ENCODE data around the gene CCDC85B.

Gene CCDC85B

GRCh38 chr11:65917077-65917433 lies 26.6 kb downstream of the CCDC85B start:
- H3K4me3 ChIP-seq (ENCODE audit: low read depth, low read length): no peak overlapping the region
- no peak for DNase-seq (ENCODE audit: low read depth)
- TF ChIP-seq, protein P1, sequence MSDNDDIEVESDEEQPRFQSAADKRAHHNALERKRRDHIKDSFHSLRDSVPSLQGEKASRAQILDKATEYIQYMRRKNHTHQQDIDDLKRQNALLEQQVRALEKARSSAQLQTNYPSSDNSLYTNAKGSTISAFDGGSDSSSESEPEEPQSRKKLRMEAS (IDR thresholded peaks at IDR 0.05; ENCODE audit: low read depth, low read length): no peak
- TF ChIP-seq MYC (IDR thresholded peaks at IDR 0.05; ENCODE audit: low read depth, low read length): no peak
- TF ChIP-seq, protein P2, sequence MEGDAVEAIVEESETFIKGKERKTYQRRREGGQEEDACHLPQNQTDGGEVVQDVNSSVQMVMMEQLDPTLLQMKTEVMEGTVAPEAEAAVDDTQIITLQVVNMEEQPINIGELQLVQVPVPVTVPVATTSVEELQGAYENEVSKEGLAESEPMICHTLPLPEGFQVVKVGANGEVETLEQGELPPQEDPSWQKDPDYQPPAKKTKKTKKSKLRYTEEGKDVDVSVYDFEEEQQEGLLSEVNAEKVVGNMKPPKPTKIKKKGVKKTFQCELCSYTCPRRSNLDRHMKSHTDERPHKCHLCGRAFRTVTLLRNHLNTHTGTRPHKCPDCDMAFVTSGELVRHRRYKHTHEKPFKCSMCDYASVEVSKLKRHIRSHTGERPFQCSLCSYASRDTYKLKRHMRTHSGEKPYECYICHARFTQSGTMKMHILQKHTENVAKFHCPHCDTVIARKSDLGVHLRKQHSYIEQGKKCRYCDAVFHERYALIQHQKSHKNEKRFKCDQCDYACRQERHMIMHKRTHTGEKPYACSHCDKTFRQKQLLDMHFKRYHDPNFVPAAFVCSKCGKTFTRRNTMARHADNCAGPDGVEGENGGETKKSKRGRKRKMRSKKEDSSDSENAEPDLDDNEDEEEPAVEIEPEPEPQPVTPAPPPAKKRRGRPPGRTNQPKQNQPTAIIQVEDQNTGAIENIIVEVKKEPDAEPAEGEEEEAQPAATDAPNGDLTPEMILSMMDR (IDR thresholded peaks at IDR 0.05; ENCODE audit: low read depth, low read length): no peak

DNA sequence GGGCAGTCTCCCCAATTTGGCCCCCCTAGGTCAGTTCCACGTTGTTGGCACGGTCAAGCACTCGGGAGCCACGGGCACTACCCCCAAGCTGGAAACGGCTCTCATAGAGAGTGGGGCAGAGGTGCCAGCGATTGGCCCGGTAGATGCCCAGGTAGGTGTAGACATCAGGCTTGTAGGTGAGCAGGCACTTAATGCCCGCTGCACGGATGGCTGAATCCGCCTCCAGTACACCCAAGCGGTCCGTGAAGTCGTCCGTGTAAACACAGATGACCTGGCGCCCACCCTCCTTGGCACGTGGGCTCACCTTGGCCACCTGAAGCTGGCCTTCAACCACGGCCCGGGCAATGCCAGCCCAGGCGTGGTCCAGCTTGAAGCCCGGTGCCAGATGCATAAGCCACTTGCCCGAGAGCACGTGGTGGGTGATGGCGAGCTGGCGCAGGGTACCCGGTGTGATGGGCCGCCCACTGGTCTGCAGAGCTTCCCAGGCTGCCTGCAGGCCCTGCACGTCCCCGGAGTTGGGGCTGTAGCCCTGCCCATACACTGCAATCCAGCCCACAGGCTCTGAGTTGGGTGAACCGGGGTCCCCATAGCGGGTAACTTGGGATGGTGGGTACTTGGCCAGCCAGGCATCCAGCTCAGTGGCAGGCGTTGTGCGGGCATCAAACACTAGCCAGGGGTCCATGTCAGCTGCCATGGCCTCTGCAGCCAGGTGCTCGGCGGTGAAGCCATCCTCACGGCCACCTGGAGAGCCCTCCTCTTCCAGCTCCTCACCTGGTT lies 27.1 kb downstream of the CCDC85B start:
- TF ChIP-seq POLR2A (IDR thresholded peaks at IDR 0.05; ENCODE audit: extremely low read depth, insufficient read length) (no peak), MYC (IDR thresholded peaks at IDR 0.05; ENCODE audit: low read depth, low read length) (no peak)
- TF ChIP-seq, protein P2 (IDR thresholded peaks at IDR 0.05; ENCODE audit: low read depth, low read length): no peak
- TF ChIP-seq, protein P1 (IDR thresholded peaks at IDR 0.05; ENCODE audit: low read depth, low read length): no peak
- DNase-seq (ENCODE audit: low read depth): no peak
- H3K4me3 ChIP-seq (ENCODE audit: low read depth, low read length): peak overlapping the region; percentile 89

DNA sequence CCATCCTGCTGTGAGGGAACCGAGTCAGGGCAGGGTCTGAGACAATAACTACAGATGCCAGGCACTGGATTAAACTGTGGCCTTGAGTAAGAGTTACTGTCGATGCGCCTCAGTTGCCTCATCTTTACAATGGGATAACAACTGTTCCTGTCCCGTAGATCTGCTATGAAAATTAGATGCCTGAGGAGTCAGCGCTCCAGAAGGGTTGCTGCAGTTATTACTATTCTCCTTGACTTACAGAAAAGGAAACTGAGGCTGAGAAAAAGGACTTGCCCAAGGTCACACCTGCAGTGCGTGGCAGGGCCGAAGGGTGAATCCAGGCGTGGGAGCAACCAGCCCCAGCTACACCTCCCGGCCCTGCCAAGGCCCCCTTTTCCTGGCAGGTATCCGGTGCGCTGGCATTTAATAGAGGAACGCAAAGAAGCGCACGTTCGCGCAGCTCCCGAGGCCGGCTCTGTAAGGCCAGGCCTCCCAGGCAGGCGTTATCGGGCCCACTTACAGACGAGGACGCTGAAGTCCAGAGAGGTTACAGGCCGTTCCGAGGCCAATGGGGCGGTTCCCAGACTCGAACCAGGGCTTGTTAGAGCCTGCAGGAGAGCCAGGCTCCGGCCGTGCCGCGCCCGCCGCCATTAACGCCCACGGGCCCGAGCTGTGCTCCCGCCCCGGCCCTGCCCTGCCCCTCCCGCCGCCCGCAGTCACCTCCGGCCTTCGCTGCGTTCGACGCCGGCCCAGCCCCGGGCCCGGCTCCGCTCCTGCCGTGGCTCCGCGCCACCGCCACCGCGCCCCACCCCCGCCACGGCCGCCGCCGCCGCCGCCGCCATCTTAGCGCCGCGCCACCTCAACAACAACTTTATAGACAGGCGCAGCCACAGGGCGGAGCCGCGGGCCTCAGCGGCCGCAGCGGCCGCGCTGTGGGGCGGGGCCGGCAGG lies 28.0 kb downstream of the CCDC85B start, which contains the start of gene C11orf68:
TSS of gene C11orf68 (minus strand) at position 852 of the 930 bp plus-strand sequence. CDS start at position 821, 31 bp downstream.
- H3K4me3 ChIP-seq (ENCODE audit: low read depth, low read length): peak within 1 kb of the TSS; percentile 89
- TF ChIP-seq MYC (IDR thresholded peaks at IDR 0.05; ENCODE audit: low read depth, low read length): peak; percentile 66
- TF ChIP-seq POLR2A (IDR thresholded peaks at IDR 0.05; ENCODE audit: extremely low read depth, insufficient read length): peak; percentile 28
- TF ChIP-seq, protein P1 (IDR thresholded peaks at IDR 0.05; ENCODE audit: low read depth, low read length): no peak
- DNase-seq (ENCODE audit: low read depth): peak; percentile 63

GRCh38 chr11:65919141-65919572 lies 28.7 kb downstream of the CCDC85B start, which contains the start of gene DRAP1:
Gene DRAP1, plus strand, starts transcription at chr11:65919426. Its CDS starts 76 bp downstream, at chr11:65919502.
- H3K4me3 ChIP-seq (ENCODE audit: low read depth, low read length): peak within 1 kb of the TSS; percentile 89
- DNase-seq (ENCODE audit: low read depth): peak; percentile 99
- TF ChIP-seq, protein P1 (IDR thresholded peaks at IDR 0.05; ENCODE audit: low read depth, low read length): peak; percentile 80
- TF ChIP-seq MYC (IDR thresholded peaks at IDR 0.05; ENCODE audit: low read depth, low read length) (peak; percentile 89), POLR2A (IDR thresholded peaks at IDR 0.05; ENCODE audit: extremely low read depth, insufficient read length) (no peak)
- TF ChIP-seq, protein P2 (IDR thresholded peaks at IDR 0.05; ENCODE audit: low read depth, low read length): no peak

GRCh38 chr11:65919573-65920371 lies 29.3 kb downstream of the CCDC85B start:
- DNase-seq (ENCODE audit: low read depth): peak; percentile 63
- peak overlapping the region; percentile 63 for H3K4me3 ChIP-seq (ENCODE audit: low read depth, low read length)
- TF ChIP-seq, protein P2 (IDR thresholded peaks at IDR 0.05; ENCODE audit: low read depth, low read length): no peak
- TF ChIP-seq, protein P1 (IDR thresholded peaks at IDR 0.05; ENCODE audit: low read depth, low read length): no peak
- TF ChIP-seq POLR2A (IDR thresholded peaks at IDR 0.05; ENCODE audit: extremely low read depth, insufficient read length) (no peak), MYC (IDR thresholded peaks at IDR 0.05; ENCODE audit: low read depth, low read length) (no peak)
